Esophagus muscularis mucosa (tissue), 3 donors: ENCODE measurements around the gene KNTC1.

ENCODE experiments used
- CTCF ChIP-seq, 3 experiments: fragments of 200-600 bp in 2 of 3; fragments of 450-650 bp in 1 of 3; sonication (generic) in 2 of 3; IDR thresholded peaks; one replicate each; pipeline ENCODE4 v1.5.1; 2017 to 2019; ENCODE audit warnings: antibody characterized with exemption in 3 of 3, mild to moderate bottlenecking in 2 of 3, moderate library complexity in 1 of 3
- POLR2AphosphoS5 ChIP-seq, 2 donors: sonication (generic); formaldehyde crosslinking; IDR thresholded peaks; one replicate each; pipeline ENCODE4 v1.6.1; 2017; ENCODE audit warnings: antibody characterized with exemption in 2 of 2

- TF ChIP-seq CTCF (IDR thresholded peaks at IDR 0.05) (no peak), POLR2AphosphoS5 (IDR thresholded peaks at IDR 0.05) (no peak)
These were observed 66.9 kb downstream of the KNTC1 start for GRCh38 chr12:122593910-122594309.
